HUDEP-2 (cell line): ENCODE results near the gene THRB.
"Not testable (repeated sequence)": the region's sequence is repeated elsewhere in the genome, so short reads cannot be mapped to it uniquely, and the experiment has no call there.

Experiments
- DNase-seq, 76 experiments: peaks; one replicate each; lab custom pipeline; 2025; ENCODE audit not compliant: unreplicated experiment in 76 of 76; lab: John Stamatoyannopoulos, UW

THRB gene

DNA sequence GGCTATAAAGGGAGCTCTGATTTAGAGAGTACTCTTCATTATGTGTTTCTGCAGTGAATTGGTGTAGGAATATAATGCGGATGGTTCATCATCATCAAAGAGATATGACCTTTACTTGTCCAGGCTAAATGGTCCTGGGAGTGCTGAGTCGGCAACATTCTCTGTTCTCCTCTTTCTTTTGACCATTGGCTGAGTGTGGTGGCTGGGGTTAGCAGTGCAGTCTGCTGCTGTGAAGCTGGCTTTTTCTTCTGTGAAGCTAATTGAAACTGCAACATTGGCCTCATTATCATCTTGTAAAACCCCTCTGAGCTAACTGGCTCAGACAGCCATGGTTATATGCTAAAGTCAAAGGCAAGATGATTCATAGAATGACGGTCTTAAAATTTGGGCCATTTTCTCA, 83.8 kb downstream of the THRB start:
- DNase-seq, result no peak

DNA sequence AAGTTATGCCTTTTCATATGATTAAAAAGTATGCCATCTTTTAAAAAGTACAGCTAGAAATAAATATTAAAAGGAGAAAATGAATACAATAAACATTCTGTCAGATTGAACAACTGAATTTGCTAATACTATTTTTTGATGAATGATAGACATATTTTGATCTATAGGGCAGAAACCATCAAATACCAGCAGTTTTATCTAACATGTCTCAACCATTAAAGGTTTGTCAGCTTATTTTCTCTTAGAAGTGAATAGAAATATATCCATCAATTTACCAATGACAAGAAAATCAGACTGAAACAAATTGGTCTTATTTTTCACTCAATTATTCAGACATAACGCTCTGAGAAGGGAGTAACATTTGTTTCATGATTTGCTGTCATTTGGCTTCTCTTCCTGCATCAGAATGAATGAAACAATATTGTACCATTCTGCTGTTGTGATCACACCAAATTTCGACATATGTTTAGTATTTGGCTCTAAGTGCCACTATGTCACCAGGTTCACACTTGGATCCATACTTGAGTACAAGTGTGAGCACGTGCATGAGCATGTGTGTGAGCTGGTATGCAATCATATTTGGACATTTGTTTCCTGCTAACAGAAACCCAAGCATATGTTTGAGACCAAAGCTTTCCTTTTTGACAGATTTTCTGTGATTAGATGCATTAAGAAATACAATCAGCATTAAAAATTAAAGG, 86.5 kb downstream of the THRB start:
- DNase-seq, result no peak

DNA sequence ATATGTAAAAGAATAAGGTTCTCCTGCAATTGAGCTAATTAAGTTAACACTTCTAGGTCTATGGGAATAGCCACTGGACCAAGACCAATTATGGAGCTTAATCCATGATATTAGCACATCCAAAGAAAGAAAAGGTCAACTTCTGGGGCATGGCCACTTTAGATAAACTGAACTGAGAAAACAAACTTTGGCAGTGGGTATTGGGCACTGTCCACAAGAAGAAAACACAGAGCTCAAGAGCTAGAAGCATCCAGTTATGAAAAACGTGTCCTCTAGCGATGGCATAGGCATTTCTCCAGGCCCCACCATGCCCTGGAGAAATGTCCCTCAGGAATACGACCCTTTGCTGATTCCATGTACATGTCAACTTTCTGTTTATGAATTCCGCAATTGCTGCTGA, 87.8 kb downstream of the THRB start:
- no peak for DNase-seq

DNA sequence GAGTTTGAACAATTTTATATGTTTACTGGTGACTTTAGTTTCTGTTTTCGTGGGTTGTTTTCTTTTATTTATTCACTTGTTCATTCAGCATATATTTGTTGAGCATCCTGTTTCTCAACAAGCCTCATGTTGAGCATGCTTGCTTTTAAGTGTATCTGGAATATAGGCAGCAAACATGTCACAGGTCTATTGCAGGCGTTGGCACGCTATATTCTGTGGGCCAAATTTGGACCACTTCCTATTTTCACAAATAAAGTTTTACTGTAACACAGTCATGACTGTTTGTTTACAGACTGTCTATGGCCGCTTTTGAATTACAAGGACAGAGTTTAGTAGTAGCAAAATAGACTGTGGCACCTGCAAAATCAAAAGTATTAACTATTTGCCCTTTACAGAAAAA, 89.6 kb downstream of the THRB start:
- DNase-seq, result no peak

DNA sequence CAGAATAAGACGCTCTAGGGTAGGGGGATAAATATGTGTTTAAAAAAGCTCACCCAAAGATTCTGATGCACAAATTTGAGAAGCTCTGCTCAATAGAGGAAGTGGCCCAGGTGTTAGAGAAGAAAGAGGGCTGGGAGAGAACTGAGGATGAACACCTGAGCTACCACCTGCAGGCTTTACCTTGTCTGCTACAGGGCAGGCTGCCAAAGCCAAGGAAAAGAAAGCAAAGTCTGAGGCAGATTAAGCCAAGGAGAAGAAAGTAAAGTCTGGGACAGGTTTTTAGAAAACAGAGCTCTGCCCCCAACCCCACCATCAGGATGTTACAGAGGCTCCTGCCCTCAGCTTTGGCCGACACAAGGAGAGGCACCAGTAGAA, 92.9 kb downstream of the THRB start:
- DNase-seq, result no peak

DNA sequence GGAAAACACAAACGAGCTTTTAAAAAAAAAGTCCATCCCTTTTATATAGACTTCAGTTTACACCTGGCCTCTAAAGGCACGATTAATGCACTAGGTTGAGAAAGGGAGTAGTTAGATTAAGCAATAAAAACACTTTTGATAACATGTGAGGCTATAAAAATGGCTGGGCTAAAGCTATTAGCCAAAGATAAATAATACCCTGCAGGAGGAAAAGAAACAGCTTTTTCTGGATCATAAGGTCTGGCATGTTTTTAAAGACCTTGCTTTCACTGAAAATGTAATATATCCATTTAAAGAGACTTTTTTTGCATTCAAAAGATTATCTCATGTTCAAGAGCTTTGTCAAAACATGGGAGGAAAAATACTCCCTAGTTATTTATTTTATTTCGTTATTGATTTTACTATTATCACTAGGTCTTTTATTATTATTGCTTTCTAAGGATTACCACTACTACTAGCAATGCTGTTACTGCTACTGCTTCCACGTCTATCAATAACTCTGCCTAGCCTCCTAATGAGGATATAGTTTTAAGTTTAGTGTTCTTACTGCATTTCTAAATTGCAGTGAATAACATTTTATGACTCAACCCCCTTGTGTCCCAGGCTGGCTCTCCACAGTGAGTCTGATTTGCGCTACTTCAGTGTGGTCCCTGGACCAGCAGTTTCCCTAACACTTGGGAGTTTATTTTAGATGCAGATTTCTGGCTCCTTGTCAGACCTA, 93.4 kb downstream of the THRB start:
- no peak for DNase-seq

DNA sequence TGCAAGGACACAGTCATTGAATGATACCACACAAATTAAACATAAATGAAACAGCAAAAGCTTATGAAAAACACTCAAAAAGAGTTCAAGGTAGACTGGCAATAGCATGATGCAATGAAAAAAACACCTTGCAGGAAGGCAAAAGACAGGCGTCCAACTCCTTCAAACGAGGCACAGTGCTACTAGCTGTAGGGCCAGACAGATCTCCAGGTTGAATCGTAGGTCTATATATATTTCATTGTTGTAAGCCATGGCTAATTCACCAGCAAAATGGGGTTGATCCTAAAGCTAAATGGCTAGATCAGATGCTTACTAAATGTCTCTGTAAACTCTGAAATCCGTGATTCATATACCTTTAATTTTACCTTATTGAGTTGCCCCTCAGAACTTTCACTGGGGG, 94.2 kb downstream of the THRB start:
- DNase-seq, result no peak

DNA sequence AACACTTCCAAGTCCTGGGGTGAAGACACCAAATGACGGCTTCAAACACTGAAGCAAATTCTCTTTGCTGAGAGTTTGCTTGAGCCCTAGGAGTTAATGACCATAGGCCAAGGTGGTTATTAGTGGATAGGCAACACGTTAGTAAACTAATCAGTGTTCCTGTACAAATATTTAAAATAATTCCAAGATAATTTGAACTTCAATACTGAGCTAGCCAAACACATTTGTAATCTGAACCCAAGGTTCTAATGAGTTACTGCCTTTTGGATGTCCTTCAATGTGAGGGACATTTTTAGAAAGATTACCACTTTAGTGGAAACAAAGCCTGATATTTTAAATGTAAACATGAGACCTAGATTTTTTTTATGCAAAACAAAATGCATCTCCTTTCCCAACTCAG, 94.6 kb downstream of the THRB start:
- no peak for DNase-seq

DNA sequence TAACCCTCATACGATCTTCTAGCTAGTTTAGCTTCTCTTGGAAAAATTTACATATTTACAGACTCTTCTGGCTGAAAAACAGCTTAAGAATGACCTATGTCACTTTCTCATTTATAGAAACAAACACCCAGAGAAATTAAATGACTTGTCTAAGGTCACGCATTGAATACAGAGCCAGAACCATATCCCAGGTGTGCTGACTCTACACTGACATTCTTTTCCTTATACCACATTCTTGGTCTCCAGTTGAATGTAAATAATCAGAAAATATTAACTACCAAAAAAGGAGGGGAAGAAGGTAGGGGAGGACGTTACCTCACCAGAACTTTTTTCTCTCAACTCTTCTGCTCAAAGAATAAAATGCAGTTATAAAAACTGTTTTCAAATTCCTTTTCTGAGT, 95.0 kb downstream of the THRB start:
- no peak for DNase-seq

DNA sequence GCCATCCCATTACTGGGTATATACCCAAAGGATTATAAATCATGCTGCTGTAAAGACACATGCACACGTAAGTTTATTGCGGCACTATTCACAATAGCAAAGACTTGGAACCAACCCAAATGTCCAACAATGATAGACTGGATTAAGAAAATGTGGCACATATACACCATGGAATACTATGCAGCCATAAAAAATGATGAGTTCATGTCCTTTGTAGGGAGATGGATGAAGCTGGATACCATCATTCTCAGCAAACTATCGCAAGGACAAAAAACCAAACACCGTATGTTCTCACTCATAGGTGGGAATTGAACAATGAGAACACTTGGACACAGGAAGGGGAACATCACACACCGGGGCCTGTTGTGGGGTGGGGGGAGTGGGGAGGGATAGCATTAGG, 95.9 kb downstream of the THRB start:
- not testable (repeated sequence) for DNase-seq

DNA sequence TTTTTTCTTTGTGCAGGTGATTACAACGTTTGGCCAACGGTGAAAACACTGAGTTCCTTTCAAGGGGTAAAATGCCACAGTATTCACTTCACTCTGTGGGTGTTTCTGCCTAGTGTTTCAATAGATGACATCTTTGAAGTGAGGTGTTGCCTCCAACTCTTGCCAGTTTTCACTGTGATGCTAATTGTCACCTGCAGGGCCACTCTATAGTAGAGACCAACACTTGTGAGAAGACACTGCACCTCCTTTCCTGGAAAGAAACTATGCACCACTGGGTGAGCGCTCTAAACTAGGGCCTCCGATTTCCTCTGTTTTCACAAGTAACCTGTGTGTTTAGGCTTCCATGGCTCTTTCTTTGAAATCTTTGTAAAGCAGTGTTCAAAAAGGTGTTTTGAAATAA, 98.3 kb downstream of the THRB start:
- DNase-seq, result no peak

DNA sequence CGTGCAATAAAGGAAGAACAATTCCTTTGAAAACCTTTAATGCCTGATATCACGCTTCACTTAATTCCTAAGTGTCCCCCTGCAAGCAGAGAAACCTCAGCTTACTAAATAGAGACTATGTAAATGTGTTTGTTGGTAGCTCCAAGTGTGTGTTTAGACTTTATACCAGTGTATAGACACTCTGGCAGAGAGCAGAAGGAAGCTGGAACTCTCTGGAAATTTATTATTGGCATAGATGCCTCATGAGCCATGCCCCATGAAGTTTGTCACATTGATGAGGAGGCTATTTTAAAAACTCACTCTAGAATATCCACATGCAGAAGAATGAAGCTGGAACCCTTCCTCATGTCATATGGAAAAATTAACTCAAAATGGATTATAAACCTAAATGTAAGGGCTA, 99.9 kb downstream of the THRB start:
- no peak for DNase-seq

DNA sequence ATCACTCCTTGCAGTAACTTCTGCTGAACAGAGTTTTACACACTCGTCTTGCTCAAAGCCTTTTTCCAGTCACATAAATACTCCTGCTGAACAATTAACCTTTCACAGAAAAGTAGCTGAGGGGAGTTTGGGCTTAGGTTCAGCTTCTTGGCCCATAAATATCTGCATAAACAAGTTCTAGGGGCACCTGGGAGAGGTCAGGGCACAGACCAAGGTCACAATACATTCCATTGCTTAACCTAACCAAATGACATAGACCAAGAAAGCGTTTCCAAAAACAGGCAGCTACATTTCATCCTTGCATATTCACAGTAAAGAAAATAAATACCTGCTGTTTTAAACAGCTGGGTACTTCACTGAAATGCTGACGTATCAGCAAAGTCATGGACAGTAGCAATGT, 101.3 kb downstream of the THRB start:
- DNase-seq, result no peak

DNA sequence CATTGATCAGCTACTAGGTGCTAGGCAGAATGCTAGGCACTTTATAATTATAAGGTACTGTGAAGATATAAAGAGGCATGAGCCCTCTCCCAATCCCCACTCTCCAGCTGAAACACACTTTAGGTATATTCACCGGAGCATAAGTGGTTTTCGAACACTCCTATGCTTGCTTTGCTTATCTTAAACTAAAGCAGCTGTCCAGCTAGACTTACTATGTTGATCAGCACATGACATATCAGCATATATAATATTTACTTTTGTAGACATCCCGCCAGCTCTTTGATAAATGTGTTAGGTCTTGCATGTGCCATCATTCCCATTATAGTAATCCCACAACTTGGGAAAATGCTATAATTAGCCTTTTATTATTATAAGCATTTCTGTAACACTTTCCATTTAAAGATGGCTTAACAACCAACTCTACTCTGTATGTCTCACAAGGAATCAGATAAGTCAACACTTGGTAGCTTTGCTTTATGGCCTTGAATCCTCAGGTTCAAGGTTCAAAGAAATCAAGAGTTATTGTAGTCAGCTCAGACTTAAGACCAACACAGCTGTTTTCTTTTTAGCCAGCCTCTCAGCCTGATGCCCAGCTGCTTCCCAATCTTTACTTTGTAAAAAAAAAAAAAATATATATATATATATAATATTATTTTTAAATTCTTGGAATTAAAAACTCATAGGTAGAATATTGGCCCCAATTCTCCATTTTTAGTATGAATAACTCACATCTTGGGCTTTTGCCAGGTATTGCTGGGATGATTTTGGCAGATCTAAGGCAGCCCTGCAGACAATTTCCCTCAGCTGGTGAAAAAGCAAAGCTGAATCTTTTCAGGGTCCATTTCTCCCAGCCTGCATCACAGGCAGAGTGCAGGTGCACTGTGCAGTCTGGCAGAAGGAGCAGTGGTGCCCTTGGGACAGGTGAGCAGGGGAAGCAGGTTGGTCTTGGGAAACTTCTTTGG, 104.2 kb downstream of the THRB start:
- no peak for DNase-seq

DNA sequence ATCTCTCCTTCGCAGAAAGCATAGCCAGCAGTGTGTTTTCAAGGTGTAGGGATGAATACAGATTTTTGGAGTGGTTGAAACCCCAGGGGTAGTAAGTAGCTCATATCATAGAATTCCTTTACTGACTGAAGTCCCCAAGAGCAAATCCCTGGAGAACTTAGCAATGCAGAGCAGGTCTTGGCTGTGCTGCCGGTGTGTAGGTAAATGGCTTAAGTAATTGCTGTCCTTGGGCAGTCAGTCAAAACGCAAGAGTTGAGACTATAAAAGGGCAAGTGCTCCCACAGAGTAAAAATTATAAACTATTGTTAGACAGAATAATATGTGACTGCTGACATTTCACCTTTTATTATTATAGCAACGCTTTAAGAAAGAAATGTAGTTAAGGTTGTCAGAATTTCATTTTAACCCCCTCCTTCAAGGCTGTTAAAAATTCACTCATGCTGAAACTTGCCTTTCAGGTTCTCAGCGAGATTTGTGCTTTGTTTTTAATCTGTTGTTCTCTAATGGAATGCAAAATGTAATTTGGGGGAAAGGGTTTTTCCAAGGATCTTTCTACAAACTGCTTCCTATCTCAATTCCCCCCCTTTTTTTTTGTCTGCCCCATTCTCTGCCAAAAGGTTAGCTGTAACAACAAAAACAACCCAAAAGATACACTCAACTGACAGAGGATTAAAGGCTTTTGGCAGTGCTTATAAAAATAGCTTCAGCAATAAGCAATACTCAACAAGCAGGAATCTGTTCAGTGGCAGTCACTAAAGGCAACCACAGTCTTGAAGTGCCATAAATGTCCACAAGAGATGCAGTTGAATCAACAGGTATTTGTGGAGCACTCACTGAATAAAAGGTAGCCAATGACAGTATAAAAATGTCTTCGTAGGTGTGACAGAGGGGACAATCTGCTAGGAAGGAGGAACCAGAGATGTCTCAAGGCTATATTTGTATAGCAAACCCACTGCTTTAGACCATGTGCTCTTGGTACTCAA, 105.3 kb downstream of the THRB start:
- DNase-seq, result no peak

DNA sequence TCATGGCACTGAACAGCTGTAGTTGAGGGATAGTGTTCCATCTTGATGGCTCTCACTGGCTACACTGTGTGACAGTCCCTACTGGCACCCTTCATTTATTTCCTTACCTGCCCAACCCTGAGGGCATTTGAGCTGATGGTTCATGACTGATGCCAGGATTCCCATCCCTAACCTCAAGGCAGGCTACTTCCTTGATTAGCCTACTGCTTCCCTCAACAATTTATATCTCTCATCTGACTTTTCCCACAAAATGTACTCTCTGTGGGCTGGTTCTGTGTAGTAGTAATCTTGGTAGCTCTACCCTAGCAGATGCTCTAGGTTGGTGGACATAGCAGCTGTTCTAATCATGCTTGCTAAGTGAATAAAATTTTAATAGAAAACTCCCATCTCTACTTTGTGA, 106.0 kb downstream of the THRB start:
- no peak for DNase-seq

DNA sequence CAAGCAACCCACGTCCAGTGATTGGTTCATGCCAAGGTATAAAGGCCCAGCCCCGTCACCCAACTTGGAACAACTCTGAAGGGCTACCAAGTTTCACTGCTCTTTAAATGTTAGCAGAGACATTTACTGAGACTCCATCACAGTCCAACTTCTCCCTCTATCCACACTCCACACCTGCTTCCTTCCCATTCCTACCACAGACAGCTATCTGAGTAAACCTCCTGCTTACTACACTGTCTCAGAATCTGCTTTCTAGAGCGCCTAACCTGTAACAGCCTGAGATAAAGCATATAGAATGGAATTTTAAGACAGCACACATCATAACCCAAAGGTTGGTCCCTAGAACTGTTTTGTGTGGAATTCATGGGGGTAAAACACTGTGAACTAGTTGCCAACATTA, 106.5 kb downstream of the THRB start:
- DNase-seq, result no peak

DNA sequence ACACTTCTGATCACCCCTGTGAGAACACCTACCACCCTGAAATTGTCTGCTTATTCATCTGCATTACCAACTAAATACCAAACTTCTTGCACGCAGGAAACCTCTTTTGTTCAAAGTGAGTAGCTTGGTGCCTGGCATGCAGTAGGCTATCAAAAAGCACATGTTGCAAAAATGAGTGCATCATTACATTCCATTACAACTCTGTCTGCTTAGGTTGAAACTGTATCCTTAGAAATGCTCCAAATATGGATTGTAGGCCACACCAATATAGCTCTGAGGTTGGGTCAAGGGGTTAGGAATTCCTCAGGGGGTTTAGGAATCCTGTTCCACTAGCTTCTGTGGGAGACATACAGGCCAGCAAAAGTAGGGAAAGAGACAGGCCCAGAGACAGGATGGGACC, 107.2 kb downstream of the THRB start:
- DNase-seq, result no peak

DNA sequence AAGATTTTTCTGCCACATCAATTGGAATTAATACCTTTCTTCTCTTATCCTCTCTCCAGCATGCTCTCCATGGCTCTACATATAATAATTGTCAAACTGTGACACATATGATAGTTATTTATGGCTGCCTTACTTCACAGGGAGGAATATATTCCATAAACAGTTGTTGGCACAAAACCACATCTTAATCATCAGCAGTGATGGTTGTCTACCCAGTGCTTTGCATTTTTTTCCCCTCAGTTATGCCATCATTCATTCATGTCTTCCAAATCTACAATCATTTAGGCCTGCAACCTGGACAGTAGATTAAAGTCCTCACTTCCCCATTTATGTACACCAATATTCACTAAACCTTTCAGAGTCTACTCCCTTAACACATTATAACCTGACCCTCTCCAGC, 107.7 kb downstream of the THRB start:
- no peak for DNase-seq

DNA sequence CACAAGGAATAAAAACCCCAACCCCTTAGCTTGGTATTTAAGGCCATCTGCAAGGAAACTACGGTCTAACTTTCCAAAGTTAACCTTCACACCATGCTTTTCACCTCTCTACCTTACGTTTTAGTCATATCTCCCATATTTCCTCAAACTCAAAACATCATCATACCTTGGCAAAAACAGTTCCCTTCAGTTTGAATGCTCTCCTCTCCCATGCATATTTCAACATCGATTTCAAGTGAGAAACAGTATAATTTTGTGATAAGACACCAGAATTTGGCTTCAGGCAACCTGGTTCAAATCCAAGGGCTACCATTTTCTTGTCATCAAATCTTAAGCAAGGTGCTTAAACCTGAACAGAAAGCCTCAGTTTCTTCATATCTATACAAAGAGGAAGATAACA, 108.2 kb downstream of the THRB start:
- no peak for DNase-seq
